ENCODE measurements around the gene GP1BB.
"Not testable (repeated sequence)": the region's sequence is repeated elsewhere in the genome, so short reads cannot be mapped to it uniquely, and the experiment has no call there.

GP1BB gene

DNA sequence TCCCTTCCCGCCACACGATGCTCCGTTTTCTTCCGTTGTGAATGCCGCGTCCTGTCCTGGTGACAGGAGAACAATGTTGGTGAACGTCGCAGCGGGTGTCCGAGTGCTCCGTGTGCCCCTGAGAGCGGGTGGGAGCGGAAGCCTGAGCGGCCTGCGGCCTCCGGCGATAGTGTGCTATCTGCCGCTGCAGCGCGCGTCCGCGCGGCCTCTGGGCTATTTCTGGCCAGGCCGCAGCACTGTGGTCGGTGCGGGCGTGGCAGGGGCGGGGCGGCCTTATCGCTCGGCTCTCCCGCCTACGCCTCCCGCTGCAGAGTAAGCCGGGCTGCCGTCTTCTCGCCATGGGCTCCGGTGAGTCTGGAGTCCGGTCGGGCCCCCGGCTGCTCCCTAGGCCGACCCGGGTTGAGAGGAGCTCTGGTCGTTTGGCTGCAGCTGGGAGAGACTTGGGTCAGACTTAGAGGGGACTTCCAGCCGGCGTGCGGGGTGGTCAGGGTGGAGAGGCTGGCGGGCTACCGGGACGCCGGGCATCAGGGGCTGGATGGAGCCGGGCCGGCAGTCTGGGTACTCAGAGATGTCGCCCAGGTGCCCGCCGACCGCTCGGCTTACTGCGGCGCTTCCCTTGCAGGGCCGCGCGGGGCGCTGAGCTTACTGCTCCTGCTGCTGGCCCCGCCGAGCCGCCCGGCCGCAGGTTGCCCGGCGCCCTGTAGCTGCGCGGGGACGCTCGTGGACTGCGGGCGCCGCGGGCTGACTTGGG is at the start of gene GP1BB:
Gene GP1BB, plus strand, starts transcription at position 308 of the 751 bp plus-strand sequence. Its CDS starts 31 bp downstream, at position 339.
- DNase-seq (ENCODE audit: low spot score), result peak; percentile 63

DNA sequence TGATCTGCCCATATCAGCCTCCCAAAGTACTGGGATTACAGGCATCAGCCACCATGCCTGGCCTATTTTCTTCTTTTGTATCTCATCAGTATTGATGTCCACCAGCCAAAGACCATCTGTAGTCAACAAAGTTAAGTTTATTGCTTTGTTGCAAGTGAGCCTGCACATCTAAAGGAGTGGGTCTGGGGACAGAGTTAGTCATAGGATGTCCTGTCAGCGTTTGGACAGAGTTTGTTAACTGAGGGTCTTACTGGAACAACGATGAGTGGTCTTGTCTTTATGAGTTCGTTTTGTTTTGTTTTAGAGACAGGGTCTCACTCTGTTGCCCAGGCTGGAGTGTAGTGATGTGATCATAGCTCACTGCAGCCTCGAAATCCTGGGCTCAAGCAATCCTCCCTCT is 49.7 kb upstream of the GP1BB start:
- no peak for DNase-seq (ENCODE audit: low spot score)

GRCh38 chr22:19674129-19674928 is 49.0 kb upstream of the GP1BB start:
- no peak for DNase-seq (ENCODE audit: low spot score)

GRCh38 chr22:19674929-19675253 is 48.4 kb upstream of the GP1BB start:
- DNase-seq (ENCODE audit: low spot score), result no peak

- DNase-seq (ENCODE audit: low spot score), result no peak
Measured at GRCh38 chr22:19675428-19675827, 47.9 kb upstream of the GP1BB start.

- not testable (repeated sequence) for DNase-seq (ENCODE audit: low spot score)
Measured at GRCh38 chr22:19676437-19676836, 46.9 kb upstream of the GP1BB start.

DNA sequence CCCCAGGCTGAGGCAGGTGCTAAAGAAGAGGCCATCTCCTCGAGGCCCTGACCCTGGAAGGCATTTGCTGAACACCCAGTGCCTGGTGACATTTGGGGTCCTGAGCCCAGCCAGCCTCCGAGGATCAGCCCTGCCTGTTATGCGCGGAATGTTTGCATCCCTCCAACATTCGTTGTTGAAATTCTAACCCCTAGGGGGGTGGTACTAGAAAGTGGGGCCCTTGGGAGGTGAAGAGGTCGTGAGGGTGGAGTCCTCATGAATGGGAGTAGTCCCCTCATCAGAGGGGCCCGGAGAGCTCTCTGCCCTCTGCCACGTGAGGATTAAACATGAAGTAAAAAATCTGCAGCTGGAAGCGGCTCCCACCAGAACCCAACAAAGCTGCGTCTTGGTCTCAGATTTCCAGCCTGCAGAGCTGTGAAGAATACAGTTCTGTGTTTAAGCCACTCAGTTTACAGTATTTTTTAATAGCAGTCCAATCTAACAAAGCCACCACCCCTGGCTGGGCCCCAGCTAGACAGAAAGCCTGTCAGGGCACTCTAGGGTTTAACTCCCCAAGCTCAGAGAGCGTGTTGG is 44.3 kb upstream of the GP1BB start:
- DNase-seq (ENCODE audit: low spot score), result no peak

DNA sequence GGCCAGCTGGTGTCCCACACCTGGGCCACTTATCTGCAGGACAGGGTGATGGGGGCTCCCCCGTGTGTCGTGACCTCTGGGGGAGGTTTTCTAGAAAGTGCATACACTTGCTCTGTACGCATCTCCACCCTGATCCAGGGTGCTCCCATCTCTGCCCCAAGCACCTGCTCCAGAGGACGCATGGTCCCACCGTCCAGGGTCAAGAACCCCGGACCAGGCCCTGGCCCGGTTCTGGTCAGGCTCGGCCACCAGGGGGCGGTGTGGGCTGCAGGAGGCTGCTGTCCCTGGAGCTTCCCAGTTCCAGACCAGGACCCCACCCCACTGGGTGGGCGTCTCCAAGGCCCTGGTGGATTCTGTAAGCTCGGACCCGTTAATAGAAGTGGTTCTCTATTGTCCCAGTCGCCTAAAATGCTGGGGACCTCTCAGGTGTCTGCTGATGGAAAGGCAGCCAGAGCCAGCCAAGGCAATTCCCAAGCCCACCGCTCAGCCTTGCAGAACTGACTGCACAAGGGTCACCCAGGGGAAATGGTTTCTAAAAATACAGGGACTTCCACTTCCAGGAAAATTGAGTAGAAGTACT is 43.7 kb upstream of the GP1BB start:
- DNase-seq (ENCODE audit: low spot score), result peak; percentile 86

GRCh38 chr22:19680287-19680881 is 43.0 kb upstream of the GP1BB start:
- DNase-seq (ENCODE audit: low spot score), result no peak

DNA sequence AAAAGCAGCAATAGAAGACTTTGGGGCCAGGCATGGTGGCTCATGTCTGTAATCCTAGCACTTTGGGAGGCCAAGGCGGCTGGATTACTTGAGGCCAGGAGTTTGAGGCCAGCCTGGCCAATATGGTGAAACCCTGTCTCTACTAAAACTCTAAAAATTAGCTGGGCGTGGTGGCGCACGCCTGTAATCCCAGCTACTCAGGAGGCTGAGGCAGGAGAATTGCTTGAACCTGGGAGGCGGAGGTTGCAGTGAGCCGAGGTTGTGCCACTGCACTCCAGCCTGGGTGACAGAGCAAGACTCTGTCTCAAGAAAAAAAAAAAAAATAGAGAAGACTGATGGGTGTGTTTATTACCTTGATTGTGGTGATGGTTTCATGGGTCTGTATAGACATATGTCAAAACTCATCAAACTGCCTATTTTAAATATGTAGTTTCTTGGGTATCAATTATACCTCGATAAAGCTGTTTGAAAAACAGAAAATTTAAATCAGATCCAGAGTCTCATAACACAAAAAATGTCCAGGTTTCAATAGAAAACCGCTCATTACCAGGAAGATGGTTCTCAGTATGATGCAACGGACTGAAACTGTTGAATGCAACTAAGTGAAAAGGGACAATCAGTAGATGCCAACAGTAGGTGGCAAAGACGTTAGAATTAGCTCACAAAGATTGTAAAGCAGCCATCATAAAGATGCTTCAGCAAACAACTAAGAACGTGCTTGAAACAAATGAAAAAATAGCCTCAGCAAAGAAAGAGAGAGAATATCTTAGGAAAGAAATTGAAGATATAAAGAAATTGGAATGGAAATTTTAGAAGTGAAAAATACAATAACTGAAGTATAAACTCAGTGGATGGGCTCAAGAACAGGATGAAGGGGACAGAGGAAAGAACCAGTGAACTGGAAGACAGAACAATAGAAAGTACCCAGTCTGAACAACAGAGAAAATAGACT is 42.2 kb upstream of the GP1BB start:
- DNase-seq (ENCODE audit: low spot score), result no peak

DNA sequence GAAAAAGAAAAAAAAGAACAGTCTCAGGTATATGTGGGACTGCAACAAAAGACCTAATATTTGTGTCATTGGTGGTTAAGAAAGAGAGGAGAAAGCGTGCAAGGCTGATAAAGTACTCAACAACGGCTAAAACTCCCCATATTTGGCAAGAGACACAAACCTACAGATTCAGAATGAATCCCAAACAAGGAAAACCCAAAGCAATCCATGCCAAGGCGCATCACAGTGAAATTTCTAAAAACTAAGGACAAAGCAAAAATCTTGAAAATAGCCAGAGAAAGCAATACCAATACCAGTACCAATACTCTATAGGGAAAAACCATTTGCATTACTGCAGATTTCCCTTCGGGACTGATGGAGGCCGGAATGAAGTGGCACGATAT is 41.5 kb upstream of the GP1BB start:
- no peak for DNase-seq (ENCODE audit: low spot score)

- DNase-seq (ENCODE audit: low spot score), result no peak
Measured at GRCh38 chr22:19686946-19687345, 36.4 kb upstream of the GP1BB start.

DNA sequence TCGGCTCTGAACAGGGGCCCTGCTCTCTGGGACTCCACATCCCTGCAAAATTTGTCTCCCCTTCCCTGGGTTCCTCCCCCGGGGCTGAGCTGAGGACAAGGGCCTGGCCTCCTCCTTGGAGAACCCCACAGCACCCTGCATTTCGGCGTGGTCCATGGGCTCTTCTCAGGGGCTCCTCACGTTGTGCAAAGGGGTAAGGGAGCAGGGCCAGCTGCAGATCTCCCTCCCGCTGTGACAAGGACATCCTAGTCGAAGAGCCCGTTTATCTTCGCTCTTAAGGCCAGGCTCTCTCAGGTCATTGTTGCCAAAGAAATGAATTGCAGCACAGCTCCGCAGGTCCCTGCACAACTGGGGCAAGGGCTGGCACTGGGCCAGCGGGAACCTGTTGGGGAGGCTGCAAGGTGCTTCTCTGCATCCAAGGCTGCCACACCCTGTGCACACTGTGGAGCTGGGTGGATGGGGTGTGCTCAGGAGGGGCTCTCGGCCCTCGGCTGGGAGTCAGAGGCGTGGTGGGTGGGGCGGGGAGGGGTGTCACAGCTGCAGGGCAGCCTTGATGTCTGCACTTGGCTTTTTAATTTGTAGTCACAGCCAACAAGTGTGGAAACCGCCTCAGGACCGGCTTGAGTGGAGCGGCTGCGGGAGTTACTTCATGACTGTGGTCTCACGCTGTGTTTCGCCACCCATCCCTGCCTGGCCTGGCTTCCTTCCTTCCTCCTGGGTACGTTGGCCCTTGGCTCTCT is 35.6 kb upstream of the GP1BB start:
- no peak for DNase-seq (ENCODE audit: low spot score)

GRCh38 chr22:19688301-19689290 is 34.7 kb upstream of the GP1BB start:
- no peak for DNase-seq (ENCODE audit: low spot score)

DNA sequence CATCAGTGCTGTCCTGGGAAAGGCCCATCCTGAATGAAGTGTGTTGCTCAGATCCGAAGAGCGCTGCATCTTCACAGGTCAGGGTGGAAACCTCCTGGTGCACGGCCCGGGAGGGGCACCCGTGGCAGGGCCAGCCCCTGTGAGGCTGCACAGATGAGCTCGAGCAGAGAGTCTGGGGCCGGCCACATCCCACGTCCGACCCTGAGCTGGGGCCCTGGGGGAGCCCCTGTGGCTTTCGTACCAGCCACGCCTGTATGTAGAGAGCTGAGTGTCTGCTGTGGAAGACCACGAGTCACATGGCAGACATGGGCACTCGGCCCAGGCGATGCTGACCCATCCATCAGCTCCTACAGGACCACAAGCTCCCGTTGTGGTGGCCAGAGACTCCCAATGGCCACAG is 33.9 kb upstream of the GP1BB start:
- DNase-seq (ENCODE audit: low spot score), result no peak

DNA sequence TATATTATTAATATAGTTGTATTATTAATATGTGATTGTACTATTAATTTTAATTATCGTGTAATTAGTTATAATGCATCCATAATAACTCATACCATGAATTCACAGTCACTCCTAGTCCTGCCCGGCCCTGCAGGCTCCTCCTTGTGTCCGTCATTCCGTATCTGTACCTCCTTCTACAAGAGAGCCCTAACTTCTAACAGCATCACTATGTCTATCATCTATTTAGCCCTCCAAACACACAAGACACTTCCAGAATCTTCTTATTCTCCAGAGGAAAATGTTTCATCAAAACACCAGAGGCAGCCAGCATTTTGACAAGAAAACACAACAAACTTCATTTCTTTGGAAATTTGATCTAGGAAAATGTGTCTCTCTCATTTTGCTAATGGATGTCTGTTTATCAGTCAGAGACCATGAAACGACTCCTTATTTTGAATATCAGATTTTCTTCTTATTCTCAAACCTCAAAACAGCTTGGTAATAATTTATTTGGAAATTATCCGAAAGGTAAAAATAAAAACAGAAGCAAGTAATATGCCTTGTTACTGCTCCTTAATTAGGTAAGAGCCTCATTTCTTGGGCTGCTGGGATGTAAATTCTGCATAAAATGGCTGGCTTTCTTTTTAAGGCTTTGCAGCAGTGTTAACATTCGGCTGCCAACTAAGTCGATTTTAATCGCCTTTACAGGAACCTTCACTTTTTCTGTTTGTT is 32.2 kb upstream of the GP1BB start:
- no peak for DNase-seq (ENCODE audit: low spot score)

- DNase-seq (ENCODE audit: low spot score), result peak; percentile 47
Measured at GRCh38 chr22:19691721-19692341, 31.5 kb upstream of the GP1BB start.

DNA sequence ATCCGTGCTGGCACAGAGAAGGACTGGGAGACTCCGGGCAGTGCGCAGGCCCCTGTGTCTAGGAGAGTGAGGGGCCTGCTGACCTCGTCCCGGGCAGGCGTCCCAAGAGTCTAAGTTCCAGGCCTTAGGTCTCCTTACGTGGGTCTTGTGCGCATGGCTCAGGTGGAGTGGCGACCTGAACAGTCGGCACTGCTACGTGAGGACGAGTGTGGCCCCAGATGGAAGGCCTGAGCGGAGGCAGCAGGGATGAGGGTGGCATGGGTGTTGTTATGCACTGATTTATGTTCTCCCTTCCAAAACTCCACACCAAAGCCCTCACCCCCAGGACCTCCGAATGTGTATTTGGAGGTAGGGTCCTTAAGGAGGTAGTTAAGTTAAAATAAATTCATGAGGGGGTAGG is 29.8 kb upstream of the GP1BB start:
- DNase-seq (ENCODE audit: low spot score), result no peak

Data from iPS-NIHi11 (cell line).